WTC11 (cell line): ENCODE results near the gene CCDC185. TPM values are rescaled to one million over a fixed set of nuclear protein-coding genes. Genes with fewer than 3 reads are reported as not detected.

ENCODE experiments used
- ATAC-seq: fragments of 200-7000 bp; cut with Tn5 transposase; 2 replicates; pipeline ENCODE4 v1.10.0; 2021; ENCODE audit warnings: mild to moderate bottlenecking, moderate library complexity
- CTCF ChIA-PET: fragments of 300-600 bp; sonication (Branson Sonifier 250); formaldehyde crosslinking; loops from one replicate; lab custom pipeline; 2021; ENCODE audit warnings: antibody characterized with exemption; lab: Charles Lee
- POLR2A ChIA-PET: fragments of 350-600 bp; sonication (Branson Sonifier 250); formaldehyde crosslinking; loops from one replicate; lab custom pipeline; 2021; ENCODE audit warnings: antibody characterized with exemption; lab: Charles Lee
- DNase-seq: peaks from one replicate; pipeline ENCODE4 v3.0.0; 2021; ENCODE audit warnings: low spot score
- H3K27ac Mint-ChIP-seq: 2 replicates; pipeline ENCODE4 v1.8.0; 2021; ENCODE audit warnings: mixed read lengths
- H3K27me3 Mint-ChIP-seq: 2 replicates; pipeline ENCODE4 v1.8.0; 2021; ENCODE audit warnings: low read depth, mild to moderate bottlenecking, moderate library complexity, mixed read lengths
- H3K36me3 Mint-ChIP-seq: 2 replicates; pipeline ENCODE4 v1.8.0; 2021; ENCODE audit warnings: mixed read lengths
- H3K4me1 Mint-ChIP-seq: 2 replicates; pipeline ENCODE4 v1.8.0; 2022; ENCODE audit warnings: mixed read lengths
- H3K4me3 Mint-ChIP-seq: 2 replicates; pipeline ENCODE4 v1.8.0; 2021; ENCODE audit warnings: mild to moderate bottlenecking, moderate library complexity, mixed read lengths
- H3K9me3 Mint-ChIP-seq: 2 replicates; pipeline ENCODE4 v1.8.0; 2021; ENCODE audit warnings: mixed read lengths
- ZNF121 ChIP-seq: sonication (generic); formaldehyde crosslinking; IDR thresholded peaks from 2 replicates; pipeline ENCODE4 v1.8.0; 2023; ENCODE audit warnings: missing genetic modification reagents
- ZNF317 ChIP-seq: sonication (generic); formaldehyde crosslinking; IDR thresholded peaks from 2 replicates; pipeline ENCODE4 v1.8.1; 2023; ENCODE audit warnings: low read depth, mild to moderate bottlenecking, moderate library complexity, missing genetic modification reagents, borderline replicate concordance
- ZNF423 ChIP-seq: fragments of 250-450 bp; sonication (Bioruptor Pico); IDR thresholded peaks from 2 replicates; pipeline ENCODE4 v2.1.2; 2022; ENCODE audit warnings: mild to moderate bottlenecking, moderate library complexity
- total RNA-seq: library from RNA; stranded (reverse); gene quantifications from 3 replicates; pipeline ENCODE4 v1.2.3, GENCODE V29; 2021
- TF ChIP-seq, protein P1 (sequence below): sonication (generic); formaldehyde crosslinking; IDR thresholded peaks from 2 replicates; pipeline ENCODE4 v1.8.1; 2023; ENCODE audit warnings: mild to moderate bottlenecking, missing genetic modification reagents

Gene CCDC185
- total RNA-seq, 1 experiment from 2014 or later, result not detected

DNA sequence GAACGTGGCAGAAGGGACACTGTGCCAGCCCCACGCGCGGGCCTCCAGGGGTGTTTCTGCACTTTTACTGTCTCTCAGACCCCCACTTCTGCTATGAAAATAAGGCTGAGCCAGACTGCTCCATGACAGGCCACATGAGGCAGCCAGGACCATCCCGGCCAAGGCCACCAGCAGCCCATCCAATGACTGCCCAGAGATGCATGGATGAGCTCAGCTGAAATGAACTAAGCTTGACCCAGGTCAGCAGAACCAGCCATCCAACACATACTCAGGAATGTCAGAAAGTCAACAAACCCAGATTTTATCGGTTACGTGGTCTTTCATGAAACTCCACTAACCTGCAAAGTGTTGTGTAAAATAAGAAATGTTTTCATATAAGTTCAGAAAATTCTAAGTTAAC lies 51.2 kb downstream of the CCDC185 start:
- ATAC-seq (no peak), DNase-seq (no peak)
- no peak overlapping the region for H3K27ac Mint-ChIP-seq
- TF ChIP-seq ZNF121 (CRISPR knock-in tag), result no peak
- no peak for TF ChIP-seq ZNF317
- no peak for TF ChIP-seq ZNF423
- TF ChIP-seq, protein P1, sequence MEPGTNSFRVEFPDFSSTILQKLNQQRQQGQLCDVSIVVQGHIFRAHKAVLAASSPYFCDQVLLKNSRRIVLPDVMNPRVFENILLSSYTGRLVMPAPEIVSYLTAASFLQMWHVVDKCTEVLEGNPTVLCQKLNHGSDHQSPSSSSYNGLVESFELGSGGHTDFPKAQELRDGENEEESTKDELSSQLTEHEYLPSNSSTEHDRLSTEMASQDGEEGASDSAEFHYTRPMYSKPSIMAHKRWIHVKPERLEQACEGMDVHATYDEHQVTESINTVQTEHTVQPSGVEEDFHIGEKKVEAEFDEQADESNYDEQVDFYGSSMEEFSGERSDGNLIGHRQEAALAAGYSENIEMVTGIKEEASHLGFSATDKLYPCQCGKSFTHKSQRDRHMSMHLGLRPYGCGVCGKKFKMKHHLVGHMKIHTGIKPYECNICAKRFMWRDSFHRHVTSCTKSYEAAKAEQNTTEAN, result no peak
- H3K36me3 Mint-ChIP-seq, result peaks cover 29% of the 10 kb centered on the region
- peaks cover 6% of the 10 kb centered on the region for H3K27me3 Mint-ChIP-seq
- ChIA-PET CTCF (no interaction called here), POLR2A (no interaction called here)
- H3K4me1 Mint-ChIP-seq, result no peaks in the 10 kb centered on the region
- H3K4me3 Mint-ChIP-seq, result no peak overlapping the region
- H3K9me3 Mint-ChIP-seq, result peaks cover 66% of the 10 kb centered on the region

Other genes with a start within 250 kb of the CCDC185 start
- gene SUSD4, start 29.2 kb upstream of the CCDC185 start, total RNA-seq, result 1.8 to 2.6 TPM (median 2.6 TPM) in 3 replicates